Stimulated activated naive CD4-positive, alpha-beta T cell treated with Interleukin-2 at 50 U/mL for 16 hours (primary cell): ENCODE data around the gene OGFR.
A peak's percentile ranks its signal among the peaks of the same experiment; 100 is the strongest.

Experiments
- DNase-seq: peaks from one replicate; lab custom pipeline; 2025; lab: John Stamatoyannopoulos, UW

Gene OGFR

DNA sequence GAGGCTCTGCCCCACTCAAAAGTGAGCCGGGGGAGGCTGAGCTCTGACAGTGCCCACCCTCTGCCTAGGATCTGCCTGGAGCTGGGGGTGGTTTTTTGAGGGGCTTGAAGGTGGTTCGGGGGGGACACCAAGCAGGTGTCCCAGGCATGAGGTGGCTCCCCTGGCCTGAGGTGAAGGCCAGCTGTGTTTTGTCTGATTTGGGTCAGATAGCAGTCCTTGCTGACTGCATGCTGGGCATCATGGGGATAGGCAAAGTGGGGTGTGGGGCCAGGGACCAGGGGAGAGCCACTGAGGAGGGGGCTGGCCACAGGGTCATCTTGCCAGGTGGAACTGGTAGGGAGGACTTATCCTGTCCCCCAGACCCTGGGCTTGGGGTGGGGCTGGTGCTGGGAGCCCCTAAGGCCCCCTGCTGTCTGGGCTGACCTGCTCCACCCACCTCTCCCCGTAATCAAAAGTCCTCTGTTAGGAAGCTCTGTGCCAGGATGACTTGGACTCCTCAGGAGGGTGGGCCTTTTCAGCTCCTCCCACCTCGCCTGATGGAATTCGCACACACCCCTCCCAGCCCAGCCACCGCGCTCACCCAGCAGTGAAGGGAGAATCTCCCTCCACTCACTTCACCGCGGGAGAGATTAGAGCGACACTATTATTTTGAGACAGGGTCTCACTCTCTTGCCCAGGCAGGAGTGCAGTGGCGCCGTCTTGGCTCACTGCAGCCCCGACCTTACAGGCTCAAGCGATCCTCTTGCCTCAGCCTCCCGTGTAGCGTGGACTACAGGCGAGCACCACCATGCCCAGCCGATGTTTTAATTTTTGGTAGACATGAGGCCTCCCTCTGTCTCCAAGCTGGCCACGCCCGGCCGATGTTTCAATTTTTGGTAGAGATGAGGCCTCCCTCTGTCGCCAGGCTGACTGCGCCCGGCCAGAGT is 10.7 kb downstream of the OGFR start:
- no peak for DNase-seq

DNA sequence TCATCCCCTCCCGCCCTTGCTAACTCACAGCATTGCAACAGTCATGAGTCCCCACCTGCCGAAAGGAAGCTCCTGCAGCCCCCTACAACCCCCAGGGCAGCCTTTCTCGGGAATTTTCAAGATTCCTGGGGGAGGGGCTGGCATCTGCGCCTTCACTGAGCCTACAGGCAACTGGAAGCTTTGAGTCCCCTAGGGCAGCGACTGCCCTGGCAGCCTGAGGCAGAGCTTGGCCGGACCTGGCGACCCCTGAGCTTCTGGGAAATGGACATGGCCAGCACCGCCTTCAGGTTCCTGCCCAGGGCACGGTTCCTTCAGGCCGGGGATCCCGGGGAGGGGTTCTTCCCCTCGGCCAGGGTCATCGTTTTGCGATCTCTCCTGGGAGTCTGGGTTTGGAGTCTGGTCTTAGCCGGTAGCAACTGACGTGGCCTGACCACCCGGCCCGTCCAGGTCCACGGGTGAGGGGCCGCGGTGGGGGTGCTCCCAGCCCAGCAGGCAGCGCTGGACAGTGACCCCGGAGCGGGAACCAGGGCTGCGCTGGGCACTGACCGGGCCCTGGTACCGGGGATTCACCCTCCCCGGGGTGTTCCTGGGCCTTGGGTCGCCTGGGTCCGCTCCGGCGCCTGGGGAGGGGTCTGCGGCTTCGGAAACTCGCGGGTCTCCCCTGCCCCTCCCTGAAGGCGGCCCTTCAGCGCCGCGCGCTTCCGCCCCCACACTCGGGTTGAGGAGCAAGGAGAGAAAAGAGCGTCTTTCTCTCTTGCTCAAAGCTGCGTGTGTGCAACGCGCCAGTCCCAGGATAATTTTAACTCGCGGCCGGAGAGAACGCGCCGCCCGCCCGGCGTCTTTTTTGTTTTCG is 11.6 kb downstream of the OGFR start:
- DNase-seq: no peak

DNA sequence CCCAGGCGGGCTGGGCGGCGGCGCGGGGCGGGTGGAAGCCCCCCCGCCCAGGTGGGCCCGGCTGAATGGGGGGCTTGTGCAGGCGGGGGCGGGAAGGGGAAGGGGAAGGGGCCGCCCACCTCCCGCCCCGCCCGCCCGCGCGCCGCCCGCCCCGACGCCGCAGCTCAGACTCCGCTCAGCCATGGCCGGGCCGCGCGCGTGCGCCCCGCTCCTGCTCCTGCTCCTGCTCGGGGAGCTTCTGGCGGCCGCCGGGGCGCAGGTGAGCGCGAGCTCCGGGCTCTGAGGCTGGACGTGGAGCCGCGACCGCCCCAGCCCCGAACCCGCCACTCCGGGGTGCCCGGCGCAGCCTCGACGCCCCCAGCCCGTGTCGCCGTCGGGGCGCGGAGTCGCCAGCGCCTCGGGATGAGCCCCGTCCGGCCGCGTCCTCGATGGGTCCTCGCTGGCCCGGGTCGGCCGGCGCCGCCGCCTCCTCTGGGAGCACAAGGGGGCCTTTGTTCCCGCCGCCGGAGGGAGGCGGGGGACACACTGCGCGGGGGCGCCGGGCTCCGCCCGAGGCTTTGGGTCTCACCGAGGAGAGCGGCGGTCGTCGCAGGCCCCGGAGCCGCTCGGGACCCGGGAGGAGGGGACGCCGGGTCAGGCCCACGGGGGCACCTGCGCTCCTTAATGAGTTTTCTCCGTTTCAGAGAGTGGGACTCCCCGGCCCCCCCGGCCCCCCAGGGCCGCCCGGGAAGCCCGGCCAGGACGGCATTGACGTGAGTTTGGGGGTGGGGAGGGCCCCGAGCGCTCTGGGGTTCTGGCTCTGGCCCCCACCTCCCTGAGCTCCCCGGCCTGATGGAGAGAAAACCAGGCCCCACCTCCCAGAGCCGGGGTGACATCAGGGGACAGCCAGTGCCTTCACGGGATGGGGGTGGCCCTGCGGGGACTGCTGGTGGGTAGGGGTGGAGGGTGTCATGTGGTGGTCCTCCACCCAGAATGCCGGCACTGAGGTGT is 12.5 kb downstream of the OGFR start, which contains the start of gene COL9A3:
Gene COL9A3, plus strand, starts transcription at position 167 of the 990 bp plus-strand sequence. Its CDS starts 15 bp downstream, at position 182.
- no peak for DNase-seq

DNA sequence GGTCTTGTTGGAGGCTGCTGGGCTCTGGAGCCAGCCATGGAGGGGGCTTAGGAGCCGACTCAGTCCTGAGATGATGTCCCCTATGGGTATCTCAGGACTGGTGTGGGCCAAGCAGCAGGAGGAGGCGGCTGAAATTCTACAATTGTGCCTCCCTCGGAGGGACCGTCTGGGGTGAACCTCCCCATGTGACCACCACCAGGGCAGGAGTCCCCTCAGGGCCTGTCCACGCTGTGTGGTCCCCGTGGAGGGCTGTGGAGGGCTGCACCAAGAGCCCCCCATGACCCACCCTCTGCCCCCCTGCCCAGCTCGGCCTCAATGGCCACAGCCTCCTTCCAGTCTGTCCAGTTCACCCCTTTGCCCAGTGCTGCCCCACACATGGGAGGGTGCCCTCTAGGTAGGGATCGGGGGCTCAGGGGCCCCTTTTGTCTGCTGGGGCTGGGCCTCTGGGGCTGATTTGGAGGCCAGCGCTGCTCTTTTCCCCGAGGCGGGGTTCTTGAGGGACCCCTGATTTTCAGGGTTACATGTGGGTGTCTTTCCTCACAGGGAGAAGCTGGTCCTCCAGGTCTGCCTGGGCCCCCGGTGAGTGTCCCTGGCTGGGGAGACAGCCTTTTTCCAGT is 13.4 kb downstream of the OGFR start:
- DNase-seq: no peak

DNA sequence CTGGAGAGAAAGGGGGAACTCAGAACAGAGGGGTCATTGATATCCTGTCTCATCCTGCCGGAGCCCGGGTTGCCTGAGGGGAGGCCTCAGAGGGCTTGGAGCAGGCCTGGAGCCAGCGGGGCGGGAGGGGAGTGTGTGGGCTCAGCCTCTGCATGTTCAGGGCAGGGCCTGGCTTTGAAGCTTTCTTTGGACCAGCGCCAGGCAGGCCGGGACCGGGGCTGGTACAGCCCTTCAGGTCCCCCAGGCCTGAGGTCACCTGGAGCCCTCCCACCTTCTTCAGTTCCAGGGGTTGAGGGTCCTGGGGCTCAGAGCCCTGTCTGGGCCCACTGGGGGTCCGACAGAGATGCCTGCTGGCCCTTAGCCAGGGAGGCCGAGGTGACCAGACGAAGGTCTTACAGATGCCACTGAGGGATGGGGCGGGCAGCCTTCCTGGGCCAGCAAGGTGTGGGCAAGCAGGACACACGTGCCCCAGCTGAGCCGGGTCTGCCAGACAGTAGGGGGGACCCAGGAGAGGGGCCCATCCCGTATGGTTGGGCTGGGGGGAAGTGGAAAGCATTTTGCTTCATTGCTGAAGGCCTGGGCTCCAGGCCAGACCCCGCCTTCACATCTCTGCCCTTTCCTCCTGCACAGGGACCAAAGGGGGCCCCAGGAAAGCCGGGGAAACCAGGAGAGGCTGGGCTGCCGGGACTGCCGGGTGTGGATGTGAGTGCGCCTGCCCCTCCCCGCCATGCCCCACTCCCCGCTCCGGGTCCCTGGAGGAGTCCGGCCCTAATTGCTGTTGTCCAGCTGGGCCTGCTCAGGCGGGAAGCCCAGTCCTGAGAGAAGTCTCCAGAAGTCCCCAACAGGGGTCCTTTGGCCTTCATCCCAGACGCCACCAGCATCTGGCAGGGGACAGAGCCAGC is 14.2 kb downstream of the OGFR start:
- no peak for DNase-seq

DNA sequence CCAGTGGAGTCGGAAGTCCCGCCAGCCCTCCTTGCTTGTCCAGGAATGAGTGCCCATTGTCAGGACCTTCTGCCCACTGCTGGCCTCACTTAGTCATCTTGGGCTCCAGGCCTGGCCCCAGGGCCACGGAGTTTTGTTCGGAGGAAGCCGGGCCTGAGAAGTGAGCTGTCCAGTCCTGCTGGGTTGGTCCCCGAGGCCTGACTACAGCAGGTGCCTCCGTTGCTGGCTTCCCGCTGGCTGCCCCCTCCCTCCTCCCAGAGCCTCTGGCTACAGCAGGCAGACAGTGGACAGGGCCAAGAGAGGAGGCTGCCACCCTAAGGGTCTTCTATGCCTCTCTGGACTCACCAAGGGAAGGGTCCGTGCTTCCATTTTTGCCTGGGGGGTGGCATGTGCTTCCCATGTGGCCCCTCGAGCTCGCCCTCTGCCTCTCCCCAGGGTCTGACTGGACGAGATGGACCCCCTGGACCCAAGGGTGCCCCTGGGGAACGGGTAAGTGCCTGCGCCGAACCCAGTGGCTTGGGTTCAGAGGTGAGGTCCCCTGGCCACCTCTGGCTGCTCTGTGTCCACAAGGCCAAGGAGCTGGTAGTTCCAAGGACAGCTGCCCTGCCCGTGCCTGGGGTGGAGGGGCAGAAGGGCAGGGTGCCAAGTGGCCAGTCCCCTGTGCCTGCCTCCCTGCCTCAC is 15.0 kb downstream of the OGFR start:
- DNase-seq: no peak

DNA sequence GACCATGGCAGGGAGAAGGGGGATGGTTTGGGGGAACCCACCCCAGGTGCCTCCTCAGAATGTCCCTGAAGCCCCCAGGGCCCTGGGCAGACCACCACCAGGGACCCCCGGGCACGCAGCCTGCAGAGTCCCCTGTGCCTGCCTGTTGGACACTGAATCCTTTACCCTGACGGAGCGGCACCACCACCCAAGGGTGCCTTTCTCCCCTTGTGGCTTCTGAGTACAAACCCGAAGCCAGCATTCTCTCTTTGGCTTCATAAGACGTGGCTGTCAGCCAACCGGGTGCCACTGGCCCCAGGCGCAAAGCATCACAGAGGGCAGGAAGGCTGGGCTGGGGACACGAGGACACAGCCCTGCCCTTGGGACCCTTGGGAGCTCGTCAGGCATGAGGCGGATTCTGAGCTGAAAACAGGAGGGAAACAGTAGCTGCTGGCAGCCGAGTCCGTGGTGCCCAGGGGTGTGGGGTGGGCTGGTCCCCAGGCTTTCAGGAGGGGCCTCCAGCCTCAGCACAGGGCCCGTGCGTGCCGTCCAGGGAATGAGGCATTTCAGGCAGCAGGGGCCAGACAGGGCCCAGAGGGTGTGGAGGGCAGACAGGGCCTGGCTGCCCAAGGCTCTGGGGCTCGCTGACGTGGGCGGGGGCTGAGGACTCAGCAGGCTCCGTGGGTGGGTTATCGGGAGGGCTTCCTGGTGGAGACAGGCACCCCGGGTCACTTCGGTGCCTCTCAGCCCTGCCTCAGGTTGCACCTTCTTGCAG is 15.8 kb downstream of the OGFR start:
- no peak for DNase-seq

DNA sequence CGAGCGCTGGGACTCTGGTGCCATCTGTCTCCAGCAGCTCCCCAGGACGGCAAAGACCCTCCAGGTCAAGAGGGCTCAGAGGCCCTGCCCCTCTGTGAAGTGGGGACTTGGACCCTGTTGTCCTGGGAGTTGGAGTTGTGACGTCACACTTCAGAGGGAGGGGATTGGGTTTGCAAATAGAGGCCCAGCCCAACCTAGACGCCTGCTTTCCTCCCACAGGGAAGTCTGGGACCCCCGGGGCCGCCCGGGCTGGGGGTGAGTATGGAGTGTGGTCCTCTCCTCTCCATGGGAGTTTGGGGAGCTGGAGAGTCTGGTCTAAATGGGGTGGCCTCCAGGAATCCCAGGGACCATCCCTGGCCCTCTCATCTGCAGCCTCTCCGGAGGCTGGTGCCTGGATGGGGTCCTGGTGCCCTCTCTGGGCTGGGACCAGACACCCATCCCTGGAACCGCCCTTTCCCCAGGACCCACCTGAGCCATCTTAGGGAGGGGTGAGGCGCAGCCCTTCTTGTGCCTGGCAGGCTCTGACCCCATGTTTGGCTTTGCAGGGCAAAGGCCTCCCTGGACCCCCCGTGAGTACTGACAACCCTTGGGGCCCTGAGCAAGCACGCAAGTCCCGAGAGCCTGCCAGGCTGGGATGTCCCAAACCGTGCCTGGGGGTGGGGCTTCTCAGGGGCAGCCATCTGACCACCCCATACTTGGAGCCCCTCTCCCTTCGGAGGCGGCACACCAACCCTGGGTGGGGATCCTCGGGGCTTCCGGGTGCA is 16.5 kb downstream of the OGFR start:
- no peak for DNase-seq

DNA sequence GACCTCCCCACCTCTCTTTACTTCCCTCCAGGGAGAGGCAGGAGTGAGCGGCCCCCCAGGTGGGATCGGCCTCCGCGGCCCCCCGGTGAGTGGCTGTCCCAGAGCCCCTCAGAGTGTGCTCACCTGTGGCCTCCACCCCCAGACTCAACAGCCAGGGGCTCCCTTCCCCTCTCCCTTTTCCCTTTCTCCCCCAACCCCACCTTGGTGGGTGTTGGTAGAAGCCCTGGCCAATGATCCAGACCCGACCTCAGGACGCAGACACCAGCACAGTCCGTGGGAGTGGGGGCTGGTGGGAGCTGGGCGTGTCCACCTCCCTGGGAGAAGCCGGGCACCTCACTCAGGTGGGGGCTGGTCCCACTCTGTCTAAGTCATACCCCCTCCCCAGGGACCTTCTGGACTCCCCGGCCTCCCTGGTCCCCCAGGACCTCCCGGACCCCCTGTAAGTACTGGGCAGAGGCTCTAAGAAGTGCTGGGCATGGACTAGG is 17.1 kb downstream of the OGFR start:
- no peak for DNase-seq

DNA sequence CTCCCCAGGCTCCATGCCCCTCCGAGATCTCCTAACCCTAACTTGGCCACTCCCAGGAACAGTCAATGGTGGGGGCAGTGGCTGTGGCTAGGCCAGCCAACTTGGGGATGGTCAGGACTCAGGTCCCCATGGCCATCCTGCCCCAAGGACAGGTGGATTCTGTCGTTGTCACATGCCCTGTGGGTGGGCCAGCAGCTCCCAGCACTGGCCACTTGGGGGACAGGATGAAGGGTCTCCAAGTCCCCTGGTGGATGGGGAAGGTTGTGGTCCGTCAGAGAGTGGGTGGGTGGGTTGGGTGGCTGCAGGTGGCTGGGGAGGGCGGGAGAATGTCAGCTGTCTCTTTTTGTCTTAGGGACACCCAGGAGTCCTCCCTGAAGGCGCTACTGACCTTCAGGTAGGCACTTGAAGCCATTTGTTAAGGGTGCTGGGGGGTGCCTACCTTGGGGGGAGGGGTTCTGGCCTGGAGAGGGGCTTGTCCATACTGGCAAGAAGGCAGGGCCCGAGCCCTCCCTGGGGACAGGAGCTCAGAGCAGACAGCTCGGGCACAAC is 17.7 kb downstream of the OGFR start:
- DNase-seq: no peak

DNA sequence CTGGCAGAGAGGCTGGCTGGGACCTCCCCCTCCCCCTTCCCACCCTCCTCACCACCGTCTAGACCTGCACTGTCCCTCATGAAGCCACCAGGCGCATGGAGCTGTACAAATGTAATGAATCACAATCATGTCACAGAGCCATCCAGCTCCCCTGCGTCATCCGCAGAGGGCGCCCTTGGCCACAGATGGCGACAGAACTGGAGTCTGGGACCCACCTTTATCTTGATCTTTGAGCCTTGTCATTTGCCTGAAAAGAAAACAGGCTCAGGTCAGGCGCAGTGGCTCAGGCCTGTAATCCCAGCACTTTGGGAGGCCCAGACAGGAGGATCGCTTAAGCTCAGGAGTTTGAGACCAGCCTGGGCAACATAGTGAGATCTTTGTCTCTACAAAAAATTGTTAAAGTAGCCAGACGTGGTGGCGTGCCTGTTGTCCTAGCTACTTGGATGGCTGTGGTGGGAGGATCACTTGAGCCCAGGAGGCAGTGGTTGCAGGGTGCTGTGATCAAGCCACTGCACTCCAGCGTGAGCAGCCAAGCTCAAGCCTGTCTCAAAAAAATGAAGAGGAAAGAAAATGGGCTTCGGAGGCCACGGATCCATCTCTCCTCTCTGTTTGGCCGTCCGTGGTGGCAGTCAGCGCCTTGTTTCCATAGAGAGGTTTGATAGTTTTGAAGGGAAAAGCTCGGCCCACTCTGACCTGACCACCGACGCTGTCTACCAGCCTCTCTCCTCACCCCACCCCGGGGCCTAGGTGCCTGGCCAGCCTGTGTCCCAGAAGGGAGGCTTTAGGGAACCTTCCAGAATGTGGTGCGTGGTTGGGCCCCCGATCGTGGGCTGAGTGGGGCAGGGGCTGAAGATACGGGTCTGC is 18.4 kb downstream of the OGFR start:
- DNase-seq: peak; percentile 11

DNA sequence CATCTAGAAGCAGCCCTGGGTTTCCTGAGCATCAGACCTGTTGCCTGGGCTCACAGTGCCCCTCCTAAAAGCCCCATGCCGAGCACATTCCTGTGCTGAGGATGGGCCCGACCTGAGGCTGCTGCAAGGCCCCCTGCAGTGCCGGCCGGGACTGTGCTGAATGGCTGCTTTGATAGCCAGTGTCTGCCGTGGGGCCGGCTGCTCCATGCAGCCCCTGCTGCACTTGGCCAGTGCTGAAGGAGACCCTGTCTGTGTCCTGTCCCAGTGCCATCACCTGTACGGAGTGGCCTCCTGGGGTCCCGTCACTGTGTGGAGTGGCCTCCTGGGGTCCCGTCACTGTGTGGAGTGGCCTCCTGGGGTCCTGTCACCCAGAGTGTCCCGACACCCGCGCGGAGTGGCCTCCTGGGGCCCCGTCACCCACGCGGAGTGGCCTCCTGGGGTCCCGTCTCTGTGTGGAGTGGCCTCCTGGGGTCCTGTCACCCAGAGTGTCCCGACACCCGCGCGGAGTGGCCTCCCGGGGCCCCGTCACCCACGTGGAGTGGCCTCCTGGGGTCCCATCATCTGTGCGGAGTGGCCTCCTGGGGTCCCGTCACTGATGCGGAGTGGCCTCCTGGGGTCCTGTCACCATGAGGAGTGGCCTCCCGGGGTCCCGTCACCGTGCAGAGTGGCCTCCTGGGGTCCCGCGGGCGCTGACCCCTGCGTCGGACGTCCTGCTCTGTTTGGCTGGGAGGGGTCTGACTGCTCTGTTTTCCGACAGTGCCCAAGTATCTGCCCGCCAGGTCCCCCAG is 19.2 kb downstream of the OGFR start:
- DNase-seq: no peak

DNA sequence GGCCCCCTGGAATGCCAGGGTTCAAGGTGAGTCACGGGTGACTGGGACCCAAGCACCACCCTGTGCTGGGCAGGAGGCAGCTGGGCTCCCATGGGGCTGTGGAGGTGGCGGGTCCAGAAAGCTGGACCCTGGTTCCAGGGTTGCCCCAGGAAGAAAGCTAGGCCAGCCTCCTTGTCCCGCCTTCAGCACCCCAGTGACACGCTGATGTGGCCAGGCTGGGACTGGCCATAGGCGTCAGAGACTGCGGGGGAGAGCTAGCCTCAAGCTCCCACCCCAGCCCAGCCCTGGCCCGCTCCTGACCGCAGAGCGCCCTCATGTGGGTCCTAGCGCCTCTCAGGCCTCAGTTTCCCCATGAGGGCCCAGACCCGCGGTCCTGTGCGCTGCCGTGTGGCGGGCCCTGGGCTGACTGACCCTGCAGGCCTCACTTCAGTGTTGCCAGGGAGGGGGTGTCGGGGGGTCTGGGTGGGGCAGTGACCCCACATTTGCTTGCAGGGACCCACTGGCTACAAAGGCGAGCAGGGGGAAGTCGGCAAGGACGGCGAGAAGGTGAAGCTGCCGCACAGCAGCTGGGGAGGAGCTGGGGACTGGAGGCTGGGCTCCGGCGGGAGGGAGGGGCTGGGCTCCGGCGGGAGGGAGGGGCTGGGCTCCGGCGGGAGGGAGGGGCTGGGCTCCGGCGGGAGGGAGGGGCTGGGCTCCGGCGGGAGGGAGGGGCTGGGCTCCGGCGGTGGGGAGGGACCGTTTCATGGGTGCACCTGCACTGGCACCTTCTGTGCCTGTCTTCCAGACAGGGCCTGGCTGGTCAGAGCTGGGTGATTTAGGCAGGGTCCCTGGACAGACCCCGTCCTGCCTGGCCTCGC is 20.1 kb downstream of the OGFR start:
- DNase-seq: peak; percentile 40

DNA sequence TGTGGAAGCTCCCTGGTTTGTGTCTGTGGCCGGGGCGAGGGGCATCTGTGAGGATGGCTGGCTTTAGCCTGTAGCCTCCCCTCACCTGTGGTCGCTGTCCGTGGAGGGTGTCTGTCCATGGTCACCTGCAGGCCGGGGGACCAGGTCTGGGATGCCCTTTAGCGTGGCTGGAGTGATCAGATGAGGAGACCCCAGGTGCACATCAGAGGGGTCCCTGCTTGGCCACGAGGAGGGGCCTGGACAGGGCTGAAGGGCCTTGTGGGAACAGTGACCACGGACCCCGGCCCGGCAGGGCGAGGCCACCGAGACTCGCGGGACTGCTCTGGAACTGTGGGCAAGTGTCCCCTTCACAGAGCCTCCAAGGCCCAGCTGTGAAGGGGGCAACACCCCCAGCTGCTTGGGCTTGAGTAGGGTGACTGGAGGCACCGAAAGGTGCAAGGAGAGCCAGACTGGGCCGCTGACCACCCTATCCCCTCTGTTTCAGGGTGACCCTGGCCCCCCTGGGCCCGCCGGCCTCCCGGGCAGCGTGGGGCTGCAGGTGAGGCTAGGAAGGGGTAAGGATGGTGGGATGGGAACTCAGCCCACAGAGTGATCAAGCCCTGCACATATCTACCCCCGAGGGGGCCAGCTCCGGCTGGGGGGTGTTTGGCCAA is 20.8 kb downstream of the OGFR start:
- no peak for DNase-seq
